ENCODE measurements around the gene SLC25A3.
"Not testable (repeated sequence)": the region's sequence is repeated elsewhere in the genome, so short reads cannot be mapped to it uniquely, and the experiment has no call there.

SLC25A3 gene

DNA sequence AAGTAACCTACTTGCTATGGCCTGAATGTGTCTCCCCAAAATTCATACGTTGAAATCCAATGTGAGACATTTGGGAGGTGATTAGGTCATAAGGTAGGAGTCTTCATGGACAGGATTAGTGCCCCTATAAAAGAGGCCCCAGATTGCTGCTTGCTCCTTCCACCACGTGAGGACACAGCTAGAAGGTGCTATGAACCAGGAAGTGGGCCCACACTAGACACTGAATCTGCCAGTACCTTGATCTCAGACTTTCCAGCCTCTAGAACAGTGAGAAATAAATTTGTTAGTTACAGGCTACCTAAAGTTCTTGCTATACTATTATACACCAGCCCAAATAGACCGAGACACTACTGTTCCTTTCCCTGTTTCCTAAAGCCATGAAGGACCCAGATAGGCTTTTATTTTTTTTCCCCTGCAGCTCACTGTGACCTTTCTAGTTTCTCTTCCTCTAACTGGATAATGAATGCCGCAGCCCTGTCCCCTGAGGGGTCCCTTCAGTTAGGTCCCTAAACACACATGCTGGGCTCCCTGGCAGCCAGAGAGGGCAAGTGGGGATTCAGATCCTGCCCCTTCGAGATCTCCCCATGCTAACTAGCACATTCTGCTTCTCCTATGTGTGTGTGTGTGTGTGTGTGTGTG lies 19.3 kb downstream of the SLC25A3 start:
- DNase-seq (ENCODE audit: low read depth), result no peak
- H3K4me3 ChIP-seq (replicated peaks; ENCODE audit: low read depth, low read length), result no peak overlapping the region
- TF ChIP-seq, protein P1, sequence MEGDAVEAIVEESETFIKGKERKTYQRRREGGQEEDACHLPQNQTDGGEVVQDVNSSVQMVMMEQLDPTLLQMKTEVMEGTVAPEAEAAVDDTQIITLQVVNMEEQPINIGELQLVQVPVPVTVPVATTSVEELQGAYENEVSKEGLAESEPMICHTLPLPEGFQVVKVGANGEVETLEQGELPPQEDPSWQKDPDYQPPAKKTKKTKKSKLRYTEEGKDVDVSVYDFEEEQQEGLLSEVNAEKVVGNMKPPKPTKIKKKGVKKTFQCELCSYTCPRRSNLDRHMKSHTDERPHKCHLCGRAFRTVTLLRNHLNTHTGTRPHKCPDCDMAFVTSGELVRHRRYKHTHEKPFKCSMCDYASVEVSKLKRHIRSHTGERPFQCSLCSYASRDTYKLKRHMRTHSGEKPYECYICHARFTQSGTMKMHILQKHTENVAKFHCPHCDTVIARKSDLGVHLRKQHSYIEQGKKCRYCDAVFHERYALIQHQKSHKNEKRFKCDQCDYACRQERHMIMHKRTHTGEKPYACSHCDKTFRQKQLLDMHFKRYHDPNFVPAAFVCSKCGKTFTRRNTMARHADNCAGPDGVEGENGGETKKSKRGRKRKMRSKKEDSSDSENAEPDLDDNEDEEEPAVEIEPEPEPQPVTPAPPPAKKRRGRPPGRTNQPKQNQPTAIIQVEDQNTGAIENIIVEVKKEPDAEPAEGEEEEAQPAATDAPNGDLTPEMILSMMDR (IDR thresholded peaks at IDR 0.05; ENCODE audit: low read length, missing control alignments), result no peak

DNA sequence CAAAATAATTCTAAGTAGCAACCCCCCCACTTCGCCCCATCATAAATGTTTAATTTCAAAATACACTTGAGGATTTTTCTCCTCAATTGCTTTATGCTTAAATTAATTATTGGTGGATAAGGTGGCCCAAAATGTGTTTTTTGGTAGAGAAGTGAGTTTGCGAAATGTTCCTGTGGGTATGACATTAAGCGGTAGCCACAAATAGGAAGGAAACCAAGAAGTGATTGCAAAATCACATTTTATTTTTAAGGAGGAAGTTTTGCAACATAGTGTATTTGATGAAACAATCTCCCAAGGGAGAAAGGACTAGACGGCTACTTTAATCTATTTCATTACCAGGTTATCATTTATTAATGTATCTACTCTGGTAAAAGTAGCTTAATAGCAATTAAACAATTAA lies 25.5 kb downstream of the SLC25A3 start:
- DNase-seq (ENCODE audit: low read depth), result peak; percentile 84
- no peak overlapping the region for H3K4me3 ChIP-seq (replicated peaks; ENCODE audit: low read depth, low read length)

DNA sequence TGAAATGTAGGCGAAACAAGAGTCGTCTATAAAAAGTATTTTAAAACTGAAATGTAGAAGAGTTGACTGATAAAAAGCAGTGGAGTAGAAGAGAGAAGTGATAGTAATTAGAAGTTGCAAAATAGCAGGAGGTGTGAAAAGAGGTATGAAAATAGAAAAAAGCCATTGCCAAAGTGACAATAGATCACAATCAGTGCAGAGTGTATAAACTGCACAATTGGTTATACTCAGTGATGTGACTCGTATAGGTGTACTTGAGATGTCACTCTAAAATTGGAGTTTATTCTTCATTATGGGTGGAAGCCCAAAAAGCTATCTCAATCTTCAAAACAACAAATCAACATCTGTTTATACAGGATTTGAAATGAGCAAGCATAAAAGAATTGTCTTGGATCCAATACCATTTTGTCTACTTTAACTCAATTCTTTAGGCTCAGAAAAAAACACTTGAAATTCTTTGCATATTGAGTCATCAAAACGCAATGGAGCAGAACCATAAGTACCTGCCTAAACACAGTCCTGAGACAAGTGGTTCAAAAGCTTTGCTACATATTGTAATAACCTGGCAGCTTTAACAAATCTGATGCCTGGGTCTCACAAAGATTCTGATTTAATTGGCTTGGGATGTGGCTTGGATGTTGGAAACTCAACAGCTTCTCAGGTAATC lies 42.3 kb downstream of the SLC25A3 start:
- TF ChIP-seq, protein P1 (IDR thresholded peaks at IDR 0.05; ENCODE audit: low read length, missing control alignments), result no peak
- DNase-seq (ENCODE audit: low read depth), result peak; percentile 73
- H3K4me3 ChIP-seq (replicated peaks; ENCODE audit: low read depth, low read length), result no peak overlapping the region

More for the DNA sequence above, 25.5 kb downstream of the SLC25A3 start:
- TF ChIP-seq, protein P1 (IDR thresholded peaks at IDR 0.05; ENCODE audit: low read length, missing control alignments), result no peak

DNA sequence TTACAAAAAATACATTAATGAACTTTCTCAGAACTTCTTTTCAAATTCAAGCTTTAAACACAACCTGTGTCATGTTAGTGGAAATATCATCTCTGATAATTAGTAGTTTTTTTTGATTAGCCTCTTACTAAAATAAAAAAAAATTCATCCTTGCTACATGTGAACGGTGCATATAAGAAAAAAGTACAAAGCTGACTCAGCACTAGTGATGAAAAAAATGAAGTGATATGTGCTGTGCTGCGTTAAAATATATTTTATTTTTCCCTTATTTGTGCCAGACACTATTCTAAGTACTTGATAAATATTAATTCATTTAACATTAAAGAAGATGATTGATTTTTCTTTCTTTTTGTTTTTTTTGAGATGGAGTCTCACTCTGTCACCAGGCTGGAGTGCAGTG lies 43.6 kb downstream of the SLC25A3 start:
- DNase-seq (ENCODE audit: low read depth), result no peak
- H3K4me3 ChIP-seq (replicated peaks; ENCODE audit: low read depth, low read length), result no peak overlapping the region
- TF ChIP-seq, protein P1 (IDR thresholded peaks at IDR 0.05; ENCODE audit: low read length, missing control alignments), result no peak

DNA sequence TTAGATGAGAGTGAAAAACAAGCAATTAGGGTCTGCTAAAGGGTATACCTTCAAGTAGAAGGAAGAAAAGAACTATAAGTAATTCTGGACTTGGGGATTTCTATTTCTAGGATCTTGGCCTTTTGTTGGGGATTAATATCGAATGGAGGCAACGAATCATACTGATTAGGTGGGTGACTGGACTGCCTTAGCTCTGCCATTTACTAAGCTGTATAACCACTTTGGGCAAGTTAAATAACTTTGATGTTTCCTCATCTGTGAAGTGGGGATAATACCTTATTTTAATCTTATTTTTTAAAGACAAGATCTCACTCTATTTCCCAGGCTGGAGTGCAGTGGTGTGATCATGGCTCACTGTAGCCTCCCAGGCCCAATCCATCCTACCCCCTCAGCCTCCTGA lies 44.5 kb downstream of the SLC25A3 start:
- DNase-seq (ENCODE audit: low read depth), result no peak
- TF ChIP-seq, protein P1 (IDR thresholded peaks at IDR 0.05; ENCODE audit: low read length, missing control alignments), result no peak

DNA sequence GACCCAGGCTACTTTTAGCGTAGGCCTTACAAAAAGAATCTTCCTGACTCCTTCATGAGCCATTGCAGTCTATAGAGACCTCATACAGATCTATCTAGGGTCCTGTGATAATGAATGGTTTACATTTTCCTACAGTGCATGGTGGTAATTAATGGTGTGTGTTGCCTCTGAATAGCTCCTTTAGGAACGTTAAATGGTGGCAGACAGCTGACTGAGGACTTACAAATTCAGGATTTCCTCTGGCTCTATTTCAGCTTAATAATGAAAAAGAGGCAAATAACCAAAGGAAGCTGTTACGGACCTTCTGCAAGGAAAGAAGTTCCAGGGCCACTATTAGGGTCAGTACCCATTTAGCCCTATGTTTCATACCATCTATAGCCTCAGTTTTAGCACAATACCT lies 46.0 kb downstream of the SLC25A3 start:
- TF ChIP-seq, protein P1 (IDR thresholded peaks at IDR 0.05; ENCODE audit: low read length, missing control alignments), result no peak
- no peak for DNase-seq (ENCODE audit: low read depth)
- H3K4me3 ChIP-seq (replicated peaks; ENCODE audit: low read depth, low read length), result no peak overlapping the region

More for the DNA sequence above, 44.5 kb downstream of the SLC25A3 start:
- H3K4me3 ChIP-seq (replicated peaks; ENCODE audit: low read depth, low read length), result no peak overlapping the region

DNA sequence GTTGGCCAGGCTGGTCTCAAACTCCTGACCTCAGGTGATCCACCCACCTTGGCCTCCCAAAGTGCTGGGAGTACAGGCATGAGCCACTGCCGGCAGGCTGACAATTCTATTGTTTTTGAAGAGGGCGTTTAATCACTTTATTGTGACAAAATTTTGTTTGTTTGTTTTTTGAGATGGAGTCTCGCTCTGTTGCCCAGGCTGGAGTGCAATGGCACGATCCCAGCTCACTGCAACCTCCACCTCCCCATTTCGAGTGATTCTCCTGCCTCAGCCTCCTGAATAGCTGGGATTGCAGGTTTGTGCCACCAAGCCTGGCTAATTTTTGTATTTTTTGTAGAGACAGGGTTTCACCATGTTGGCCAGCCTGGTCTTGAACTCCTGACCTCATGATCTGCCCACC lies 49.3 kb downstream of the SLC25A3 start:
- peak overlapping the region; percentile 69 for H3K4me3 ChIP-seq (replicated peaks; ENCODE audit: low read depth, low read length)
- DNase-seq (ENCODE audit: low read depth), result not testable (repeated sequence)
